Measurements from ENCODE around the gene CD40LG. TPM values are rescaled to one million over a fixed set of nuclear protein-coding genes. Genes with fewer than 3 reads are reported as not detected.

Gene CD40LG
- total RNA-seq, 2 experiments from 2014 or later, result not detected

GRCh38 chrX:136639506-136640176 is 8.3 kb upstream of the CD40LG start:
- H3K4me3 ChIP-seq (ENCODE audit: low read depth, low read length, poor library complexity, severe bottlenecking), result no peak overlapping the region
- no peak overlapping the region for H2AFZ ChIP-seq (ENCODE audit: low read length)
- no peaks in the 10 kb centered on the region for H3K4me1 ChIP-seq (ENCODE audit: insufficient read depth, low read length, poor library complexity, severe bottlenecking)
- no peak overlapping the region for H3K4me2 ChIP-seq (ENCODE audit: low read length)
- no peak for DNase-seq (ENCODE audit: low spot score)
- no peaks in the 10 kb centered on the region for H3K79me2 ChIP-seq (ENCODE audit: insufficient read depth, low read depth, low read length)
- no peaks in the 10 kb centered on the region for H3K36me3 ChIP-seq (ENCODE audit: insufficient read depth, low read length)
- TF ChIP-seq EZH2phosphoT487 (IDR thresholded peaks at IDR 0.05; ENCODE audit: borderline replicate concordance, low read depth, low read length) (no peak), CTCF (conservative IDR thresholded peaks at IDR 0.05; ENCODE audit: low read length) (no peak)
- no peaks in the 10 kb centered on the region for H3K9me3 ChIP-seq (ENCODE audit: low read length)
- no peaks in the 10 kb centered on the region for H4K20me1 ChIP-seq (ENCODE audit: insufficient read depth, low read length)
- no TSS peak for BruUV-seq (replicated peaks)
- no peak overlapping the region for H3K27ac ChIP-seq (ENCODE audit: low read depth, low read length, poor library complexity, severe bottlenecking)
- CTCF ChIA-PET (ENCODE audit: unreplicated experiment), result no interaction called here
- intact Hi-C loops (cut with micrococcal nuclease; ENCODE audit: unreplicated experiment), result no loop called here
- H3K9me2 ChIP-seq (ENCODE audit: insufficient read depth, low read length), result no peaks in the 10 kb centered on the region
- POLR2A ChIA-PET, result interaction anchor here (0.7 kb wide), 1 partner anchor 12 kb away, joined by 5 read pairs; no protein-coding TSS in a partner anchor

GRCh38 chrX:136643243-136643642 is 4.7 kb upstream of the CD40LG start:
- Histone ChIP-seq H3K36me3 (ENCODE audit: insufficient read depth, low read length) (no peaks in the 10 kb centered on the region), H3K4me1 (ENCODE audit: insufficient read depth, low read length, poor library complexity, severe bottlenecking) (no peaks in the 10 kb centered on the region), H3K27ac (ENCODE audit: low read depth, low read length, poor library complexity, severe bottlenecking) (no peak overlapping the region), H4K20me1 (ENCODE audit: insufficient read depth, low read length) (no peaks in the 10 kb centered on the region), H3K4me2 (ENCODE audit: low read length) (no peak overlapping the region), H3K4me3 (ENCODE audit: low read depth, low read length, poor library complexity, severe bottlenecking) (no peak overlapping the region), H2AFZ (ENCODE audit: low read length) (no peak overlapping the region), H3K9me3 (ENCODE audit: low read length) (no peaks in the 10 kb centered on the region), H3K79me2 (ENCODE audit: insufficient read depth, low read depth, low read length) (no peaks in the 10 kb centered on the region), H3K9me2 (ENCODE audit: insufficient read depth, low read length) (no peaks in the 10 kb centered on the region)
- no peak for DNase-seq (ENCODE audit: low spot score)
- ChIA-PET CTCF (ENCODE audit: unreplicated experiment) (no interaction called here), POLR2A (no interaction called here)
- no peak for TF ChIP-seq CTCF (conservative IDR thresholded peaks at IDR 0.05; ENCODE audit: low read length)
- TF ChIP-seq EZH2phosphoT487 (IDR thresholded peaks at IDR 0.05; ENCODE audit: borderline replicate concordance, low read depth, low read length), result no peak
- BruUV-seq (replicated peaks), result no TSS peak
- intact Hi-C loops (cut with micrococcal nuclease; ENCODE audit: unreplicated experiment), result no loop called here

GRCh38 chrX:136646602-136647239 is 1.2 kb upstream of the CD40LG start:
- Histone ChIP-seq H3K36me3 (ENCODE audit: insufficient read depth, low read length) (no peaks in the 10 kb centered on the region), H3K9me2 (ENCODE audit: insufficient read depth, low read length) (no peaks in the 10 kb centered on the region), H4K20me1 (ENCODE audit: insufficient read depth, low read length) (no peaks in the 10 kb centered on the region), H2AFZ (ENCODE audit: low read length) (no peak overlapping the region), H3K9me3 (ENCODE audit: low read length) (no peaks in the 10 kb centered on the region), H3K4me1 (ENCODE audit: insufficient read depth, low read length, poor library complexity, severe bottlenecking) (no peaks in the 10 kb centered on the region), H3K4me2 (ENCODE audit: low read length) (no peak overlapping the region), H3K27ac (ENCODE audit: low read depth, low read length, poor library complexity, severe bottlenecking) (no peak overlapping the region), H3K79me2 (ENCODE audit: insufficient read depth, low read depth, low read length) (no peaks in the 10 kb centered on the region), H3K4me3 (ENCODE audit: low read depth, low read length, poor library complexity, severe bottlenecking) (no peak overlapping the region)
- peak; percentile 19 for DNase-seq (ENCODE audit: low spot score)
- intact Hi-C loops (cut with micrococcal nuclease; ENCODE audit: unreplicated experiment), result no loop called here
- TF ChIP-seq CTCF (conservative IDR thresholded peaks at IDR 0.05; ENCODE audit: low read length) (no peak), EZH2phosphoT487 (IDR thresholded peaks at IDR 0.05; ENCODE audit: borderline replicate concordance, low read depth, low read length) (no peak)
- BruUV-seq (replicated peaks), result no TSS peak
- CTCF ChIA-PET (ENCODE audit: unreplicated experiment), result no interaction called here
- POLR2A ChIA-PET, result interaction anchor here (0.6 kb wide), 1 partner anchor 31 kb away, joined by 3 read pairs; no protein-coding TSS in a partner anchor

Data from OCI-LY7 (cell line).